ENCODE data around the gene ZDHHC1.
"Not testable (repeated sequence)": the region's sequence is repeated elsewhere in the genome, so short reads cannot be mapped to it uniquely, and the experiment has no call there.

ZDHHC1 gene

DNA sequence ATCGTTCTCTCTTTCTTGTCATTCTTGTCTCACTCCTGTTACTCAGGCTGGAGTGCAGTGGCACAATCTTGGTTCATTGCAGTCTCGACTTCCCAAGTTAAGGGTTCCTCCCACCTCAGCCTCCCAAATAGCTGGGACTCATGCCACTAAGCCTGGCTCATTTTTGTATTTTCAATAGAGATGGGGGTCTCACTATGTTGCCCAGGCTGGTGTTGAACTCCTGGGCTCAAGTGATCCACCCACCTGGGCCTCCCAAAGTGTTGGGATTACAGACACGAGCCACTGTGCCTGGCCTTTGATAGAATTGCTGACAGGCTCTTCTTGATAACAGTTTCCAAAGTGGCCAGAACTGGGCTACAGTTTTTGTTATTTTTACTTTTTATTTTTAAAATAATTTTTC, 55.2 kb downstream of the ZDHHC1 start:
- H4K8ac ChIP-seq (ENCODE audit: low read depth, low read length) = no peak overlapping the region
- no peak overlapping the region for H3K23ac ChIP-seq (ENCODE audit: low read length)
- H2BK5ac ChIP-seq (ENCODE audit: low read depth, low read length, poor library complexity) = no peak overlapping the region
- H2BK12ac ChIP-seq (ENCODE audit: low read length) = no peak overlapping the region
- WGBS (ENCODE audit: extremely low coverage, insufficient coverage, insufficient read length) = no CpG with 5 or more reads among the region's 3 CpGs
- no peaks in the 10 kb centered on the region for H3K36me3 ChIP-seq (ENCODE audit: control insufficient read depth in 1 of 2, insufficient read depth in 2 of 2, low read length in 2 of 2)
- H3K27me3 ChIP-seq (ENCODE audit: insufficient read depth, low read length) = no peaks in the 10 kb centered on the region
- no peak overlapping the region for H2BK120ac ChIP-seq (ENCODE audit: insufficient read depth, low read length, poor library complexity)
- H3K4me3 ChIP-seq (ENCODE audit: low read depth, low read length) = no peak overlapping the region
- no peak for DNase-seq
- no peak overlapping the region for H4K91ac ChIP-seq (ENCODE audit: low read depth, low read length)
- no peaks in the 10 kb centered on the region for H3K79me1 ChIP-seq (ENCODE audit: low read length)
- no peaks in the 10 kb centered on the region for H3K79me2 ChIP-seq (ENCODE audit: control insufficient read depth, insufficient read depth, low read length, poor library complexity)
- no peak overlapping the region for H3K9ac ChIP-seq (ENCODE audit: low read length)
- no peak overlapping the region for H4K12ac ChIP-seq (ENCODE audit: low read depth, low read length)
- H3K9me3 ChIP-seq (ENCODE audit: insufficient read depth, low read depth, low read length) = no peaks in the 10 kb centered on the region
- no peak overlapping the region for H3K4ac ChIP-seq (ENCODE audit: low read depth, low read length)
- no peak overlapping the region for H2AK5ac ChIP-seq (ENCODE audit: low read length)
- no peaks in the 10 kb centered on the region for H3K4me1 ChIP-seq (ENCODE audit: control insufficient read depth in 1 of 2, insufficient read depth in 2 of 2, low read length in 2 of 2)
- no peak overlapping the region for H2AFZ ChIP-seq (ENCODE audit: insufficient read depth, low read length, poor library complexity)
- H3K18ac ChIP-seq (ENCODE audit: low read length) = no peak overlapping the region
- no peak overlapping the region for H3K14ac ChIP-seq (ENCODE audit: low read length)
- no peak overlapping the region for H3K27ac ChIP-seq (ENCODE audit: low read depth, low read length)
- no peak overlapping the region for H3K4me2 ChIP-seq (ENCODE audit: low read length)

DNA sequence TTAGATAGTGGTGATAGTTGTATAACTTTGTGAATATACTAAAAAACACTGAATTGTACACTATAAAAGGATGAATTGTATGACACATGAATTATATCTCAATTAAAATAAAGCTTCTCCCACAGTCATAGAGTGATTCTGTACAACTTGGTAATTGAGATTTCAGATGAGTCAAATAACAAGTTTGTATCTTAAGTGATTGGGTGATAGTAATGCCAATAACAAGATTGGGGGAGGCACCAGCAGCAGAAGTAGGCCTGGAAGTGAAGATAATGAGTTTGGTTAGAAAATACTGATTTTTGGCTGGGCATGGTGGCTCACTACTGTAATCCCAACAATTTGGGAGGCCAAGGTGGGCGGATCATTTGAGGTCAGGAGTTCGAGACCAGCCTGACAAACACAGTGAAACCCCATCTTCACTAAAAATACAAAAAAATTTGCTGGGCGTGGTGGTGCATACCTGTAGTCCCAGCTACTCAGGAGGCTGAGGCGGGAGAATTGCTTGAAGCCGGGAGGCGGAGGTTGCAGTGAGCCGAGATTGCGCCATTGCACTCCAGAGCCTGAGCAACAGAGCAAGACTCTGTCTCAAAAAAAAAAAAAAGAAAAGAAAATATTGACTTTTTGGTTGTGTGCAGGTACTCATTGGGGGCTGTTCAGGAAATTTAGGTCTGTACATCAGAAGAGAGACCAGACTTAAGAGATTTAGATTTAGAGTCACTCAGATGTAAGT, 56.6 kb downstream of the ZDHHC1 start:
- H2AK5ac ChIP-seq (ENCODE audit: low read length); H2AFZ ChIP-seq (ENCODE audit: insufficient read depth, low read length, poor library complexity); H3K4ac ChIP-seq (ENCODE audit: low read depth, low read length): not testable (repeated sequence)

DNA sequence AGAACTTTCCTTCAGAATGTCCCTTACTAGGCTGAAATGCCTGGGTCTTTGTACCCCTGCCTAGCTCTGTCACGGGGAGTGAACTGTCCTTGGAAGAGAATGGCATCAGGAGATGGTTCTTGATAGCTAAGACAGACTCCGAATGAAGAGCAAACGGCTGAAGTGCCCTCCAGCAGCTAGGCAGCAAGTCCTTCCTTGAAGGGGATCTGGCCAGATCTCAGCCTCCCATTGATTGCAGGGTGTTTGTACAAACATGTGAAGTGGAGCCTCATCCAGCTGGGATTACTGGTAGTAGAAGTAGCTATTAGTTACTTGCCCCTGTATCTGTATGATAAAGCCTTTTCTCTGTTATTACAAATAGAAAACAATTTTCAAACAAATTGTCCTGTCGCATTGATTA, 58.7 kb downstream of the ZDHHC1 start:
- Histone ChIP-seq H3K79me1 (ENCODE audit: low read length) (no peaks in the 10 kb centered on the region), H2AFZ (ENCODE audit: insufficient read depth, low read length, poor library complexity) (no peak overlapping the region), H3K18ac (ENCODE audit: low read length) (no peak overlapping the region), H4K91ac (ENCODE audit: low read depth, low read length) (no peak overlapping the region), H4K8ac (ENCODE audit: low read depth, low read length) (no peak overlapping the region), H3K9me3 (ENCODE audit: insufficient read depth, low read depth, low read length) (no peaks in the 10 kb centered on the region), H2BK5ac (ENCODE audit: low read depth, low read length, poor library complexity) (no peak overlapping the region), H4K12ac (ENCODE audit: low read depth, low read length) (no peak overlapping the region), H3K14ac (ENCODE audit: low read length) (no peak overlapping the region), H3K27ac (ENCODE audit: low read depth, low read length) (no peak overlapping the region), H3K4ac (ENCODE audit: low read depth, low read length) (no peak overlapping the region), H3K9ac (ENCODE audit: low read length) (no peak overlapping the region), H3K79me2 (ENCODE audit: control insufficient read depth, insufficient read depth, low read length, poor library complexity) (no peaks in the 10 kb centered on the region), H2AK5ac (ENCODE audit: low read length) (no peak overlapping the region), H2BK12ac (ENCODE audit: low read length) (no peak overlapping the region), H3K4me2 (ENCODE audit: low read length) (no peak overlapping the region), H3K4me1 (ENCODE audit: control insufficient read depth in 1 of 2, insufficient read depth in 2 of 2, low read length in 2 of 2) (no peaks in the 10 kb centered on the region), H3K4me3 (ENCODE audit: low read depth, low read length) (no peak overlapping the region), H3K27me3 (ENCODE audit: insufficient read depth, low read length) (no peaks in the 10 kb centered on the region), H2BK120ac (ENCODE audit: insufficient read depth, low read length, poor library complexity) (no peak overlapping the region), H3K36me3 (ENCODE audit: control insufficient read depth in 1 of 2, insufficient read depth in 2 of 2, low read length in 2 of 2) (no peaks in the 10 kb centered on the region), H3K23ac (ENCODE audit: low read length) (no peak overlapping the region)
- no CpG with 5 or more reads among the region's 4 CpGs for whole genome bisulfite sequencing (ENCODE audit: extremely low coverage, insufficient coverage, insufficient read length)
- no peak for DNase-seq

More for the DNA sequence above, 56.6 kb downstream of the ZDHHC1 start:
- H3K27me3 ChIP-seq (ENCODE audit: insufficient read depth, low read length); H3K18ac ChIP-seq (ENCODE audit: low read length); H4K12ac ChIP-seq (ENCODE audit: low read depth, low read length); H3K4me1 ChIP-seq (ENCODE audit: control insufficient read depth in 1 of 2, insufficient read depth in 2 of 2, low read length in 2 of 2); H3K23ac ChIP-seq (ENCODE audit: low read length); H3K36me3 ChIP-seq (ENCODE audit: control insufficient read depth in 1 of 2, insufficient read depth in 2 of 2, low read length in 2 of 2); H3K4me3 ChIP-seq (ENCODE audit: low read depth, low read length); H3K9me3 ChIP-seq (ENCODE audit: insufficient read depth, low read depth, low read length); H3K4me2 ChIP-seq (ENCODE audit: low read length); DNase-seq; H3K79me1 ChIP-seq (ENCODE audit: low read length); H3K27ac ChIP-seq (ENCODE audit: low read depth, low read length); H2BK12ac ChIP-seq (ENCODE audit: low read length); H2BK5ac ChIP-seq (ENCODE audit: low read depth, low read length, poor library complexity); H4K91ac ChIP-seq (ENCODE audit: low read depth, low read length); H3K14ac ChIP-seq (ENCODE audit: low read length); H2BK120ac ChIP-seq (ENCODE audit: insufficient read depth, low read length, poor library complexity); H3K79me2 ChIP-seq (ENCODE audit: control insufficient read depth, insufficient read depth, low read length, poor library complexity); H3K9ac ChIP-seq (ENCODE audit: low read length); H4K8ac ChIP-seq (ENCODE audit: low read depth, low read length): not testable (repeated sequence)
- no CpG with 5 or more reads among the region's 8 CpGs for WGBS (ENCODE audit: extremely low coverage, insufficient coverage, insufficient read length)

DNA sequence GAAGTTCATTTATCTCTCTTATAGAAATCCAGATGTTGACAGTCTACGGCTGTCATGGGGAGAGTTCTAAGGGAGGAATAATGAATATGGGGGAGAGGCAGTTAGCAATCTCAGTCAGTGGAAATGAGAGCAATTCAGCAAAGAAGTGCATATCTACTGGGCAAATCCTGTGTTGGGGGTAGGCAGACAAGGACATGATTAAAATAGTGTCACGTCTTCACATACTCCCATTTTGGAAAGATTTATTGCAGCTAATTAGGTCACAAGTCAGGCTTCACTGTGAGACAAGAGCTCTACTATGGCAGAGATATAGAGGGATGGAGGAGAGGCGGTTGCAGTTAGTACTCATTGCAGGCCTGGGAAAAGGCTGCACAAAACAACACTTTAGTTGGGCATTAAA, 59.9 kb downstream of the ZDHHC1 start:
- no peak overlapping the region for H2AK5ac ChIP-seq (ENCODE audit: low read length)
- H2BK120ac ChIP-seq (ENCODE audit: insufficient read depth, low read length, poor library complexity) = no peak overlapping the region
- no peak for DNase-seq
- H3K79me1 ChIP-seq (ENCODE audit: low read length) = no peaks in the 10 kb centered on the region
- H3K23ac ChIP-seq (ENCODE audit: low read length) = no peak overlapping the region
- H3K4me2 ChIP-seq (ENCODE audit: low read length) = no peak overlapping the region
- no peak overlapping the region for H3K4ac ChIP-seq (ENCODE audit: low read depth, low read length)
- no peak overlapping the region for H2BK12ac ChIP-seq (ENCODE audit: low read length)
- H4K8ac ChIP-seq (ENCODE audit: low read depth, low read length) = no peak overlapping the region
- no peak overlapping the region for H3K4me3 ChIP-seq (ENCODE audit: low read depth, low read length)
- H2AFZ ChIP-seq (ENCODE audit: insufficient read depth, low read length, poor library complexity) = no peak overlapping the region
- H3K18ac ChIP-seq (ENCODE audit: low read length) = no peak overlapping the region
- no peak overlapping the region for H3K27ac ChIP-seq (ENCODE audit: low read depth, low read length)
- H2BK5ac ChIP-seq (ENCODE audit: low read depth, low read length, poor library complexity) = no peak overlapping the region
- no peaks in the 10 kb centered on the region for H3K9me3 ChIP-seq (ENCODE audit: insufficient read depth, low read depth, low read length)
- whole genome bisulfite sequencing (ENCODE audit: extremely low coverage, insufficient coverage, insufficient read length) = no CpG with 5 or more reads among the region's 3 CpGs
- H3K36me3 ChIP-seq (ENCODE audit: control insufficient read depth in 1 of 2, insufficient read depth in 2 of 2, low read length in 2 of 2) = no peaks in the 10 kb centered on the region
- no peaks in the 10 kb centered on the region for H3K27me3 ChIP-seq (ENCODE audit: insufficient read depth, low read length)
- no peak overlapping the region for H4K91ac ChIP-seq (ENCODE audit: low read depth, low read length)
- no peak overlapping the region for H3K14ac ChIP-seq (ENCODE audit: low read length)
- no peak overlapping the region for H4K12ac ChIP-seq (ENCODE audit: low read depth, low read length)
- H3K4me1 ChIP-seq (ENCODE audit: control insufficient read depth in 1 of 2, insufficient read depth in 2 of 2, low read length in 2 of 2) = no peaks in the 10 kb centered on the region
- no peaks in the 10 kb centered on the region for H3K79me2 ChIP-seq (ENCODE audit: control insufficient read depth, insufficient read depth, low read length, poor library complexity)
- H3K9ac ChIP-seq (ENCODE audit: low read length) = no peak overlapping the region
